T-helper 1 cell (primary cell): ENCODE data around the gene MEX3C.

ENCODE experiments used
- DNase-seq, 5 donors: peaks; one replicate each; pipeline ENCODE4 v3.0.0-alpha.2; 2012 to 2020

Gene MEX3C

GRCh38 chr18:51153659-51154371 lies 43.7 kb downstream of the MEX3C start:
- DNase-seq, result peak; percentile 16 to 72 (median 22)

GRCh38 chr18:51151568-51152511 lies 45.6 kb downstream of the MEX3C start:
- peak; percentile 30 to 73 (median 52) for DNase-seq

- DNase-seq, result no peak
Observed at GRCh38 chr18:51151185-51151567, 46.3 kb downstream of the MEX3C start.

DNA sequence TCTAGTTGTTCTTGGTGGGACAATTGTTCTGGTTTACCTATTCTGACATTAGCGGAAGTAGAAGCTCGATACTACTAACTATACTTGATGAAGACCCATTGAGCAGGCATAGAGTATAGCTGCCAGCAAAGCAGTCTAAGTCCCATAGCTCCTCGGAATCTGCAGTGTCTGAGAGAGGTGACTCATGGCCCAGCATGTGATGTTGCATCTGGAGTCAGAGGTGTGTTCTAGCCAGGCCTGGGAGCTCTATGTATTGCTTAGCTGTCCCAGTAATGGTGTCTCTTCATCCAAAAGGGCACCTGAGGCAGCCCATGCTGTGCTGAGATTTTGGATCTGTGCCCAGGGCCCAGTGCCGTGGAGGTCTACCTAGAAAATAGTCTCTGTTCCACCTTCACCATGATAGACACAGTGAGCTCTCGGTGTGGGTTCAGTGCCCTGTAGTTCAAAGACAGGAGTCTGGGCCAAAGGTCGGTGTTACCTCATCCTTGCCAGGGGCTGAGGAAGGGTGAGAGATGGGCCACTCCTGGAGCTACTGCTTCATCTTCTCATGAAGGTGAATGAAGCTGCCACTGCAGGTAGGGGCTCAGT lies 47.3 kb downstream of the MEX3C start:
- no peak for DNase-seq

DNA sequence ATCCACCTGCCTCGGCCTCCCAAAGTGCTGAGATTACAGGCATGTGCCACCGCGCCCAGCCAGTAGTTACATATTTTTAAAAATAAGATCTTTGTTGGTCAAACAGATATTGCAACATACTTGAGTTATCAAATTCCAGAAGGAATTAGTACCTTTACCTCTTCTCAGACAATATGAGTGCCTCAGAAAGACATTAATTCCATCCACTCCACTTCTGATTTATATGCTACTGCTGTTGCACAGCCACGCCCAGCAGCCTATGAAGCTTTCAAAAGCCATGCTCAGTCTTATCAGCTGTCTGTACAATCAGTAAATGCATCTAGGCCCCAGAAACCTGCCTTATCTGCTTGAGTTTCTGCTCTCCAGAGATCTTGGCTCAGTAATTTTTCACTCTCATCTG lies 47.8 kb downstream of the MEX3C start:
- no peak for DNase-seq

DNA sequence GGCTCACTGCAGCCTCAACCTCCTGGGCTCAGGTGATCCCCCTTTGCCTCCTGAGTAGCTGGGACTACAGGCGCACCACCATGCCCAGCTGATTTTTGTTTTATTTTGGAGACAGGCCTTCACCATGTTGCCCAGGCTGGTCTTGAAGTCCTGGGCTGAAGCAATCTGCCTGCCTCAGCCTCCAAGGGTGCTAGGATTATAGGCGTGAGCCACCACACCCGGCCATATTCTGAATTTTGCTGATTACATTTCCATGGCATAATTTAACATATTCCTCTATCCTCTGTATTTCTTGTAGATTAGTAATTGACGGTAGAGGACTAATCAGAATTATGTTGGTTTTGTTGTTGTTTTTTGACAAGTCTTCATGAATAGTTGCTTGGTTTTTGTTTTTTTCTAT lies 50.6 kb downstream of the MEX3C start:
- DNase-seq, result no peak

GRCh38 chr18:51138936-51139335 lies 58.5 kb downstream of the MEX3C start:
- DNase-seq, result no peak

DNA sequence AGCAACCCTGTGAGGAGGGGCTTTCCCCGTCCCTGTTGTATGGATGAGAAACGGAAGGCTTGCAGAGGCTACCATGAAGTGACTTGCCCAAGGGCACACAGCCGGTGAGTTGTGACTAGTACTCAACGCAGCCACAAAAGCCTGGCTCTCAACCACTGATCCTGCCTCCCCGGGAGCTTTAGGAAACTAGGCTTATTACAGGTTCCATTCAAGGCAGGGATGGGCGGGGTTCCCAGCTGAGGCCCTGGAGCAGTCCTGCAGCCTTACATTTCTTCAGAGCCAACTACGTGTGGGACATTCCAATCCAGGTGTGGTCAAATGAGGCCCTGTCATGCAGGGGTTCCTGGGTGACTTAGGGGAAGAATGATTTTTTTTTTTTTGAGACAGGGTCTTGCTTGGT lies 59.6 kb downstream of the MEX3C start:
- DNase-seq, result no peak

GRCh38 chr18:51137026-51137729 lies 60.3 kb downstream of the MEX3C start:
- no peak for DNase-seq

DNA sequence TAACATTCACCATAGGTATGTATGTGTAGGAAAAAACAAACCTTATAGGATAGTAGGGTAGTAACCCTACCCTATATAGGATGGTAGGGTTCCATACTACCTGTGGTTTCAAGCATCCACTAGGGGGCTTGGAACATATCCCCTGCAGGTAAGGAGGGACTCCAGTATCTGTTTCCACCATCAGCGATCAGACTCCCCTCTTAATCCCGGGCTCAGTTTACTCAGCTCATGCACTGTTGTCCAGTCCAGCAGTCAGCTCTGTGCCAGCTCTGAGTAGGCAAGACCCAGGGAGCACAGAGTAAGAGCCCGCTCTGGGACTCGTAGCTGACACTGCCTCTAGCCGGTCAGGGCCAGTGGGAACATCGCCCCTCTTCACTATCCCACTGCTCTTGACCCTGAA lies 61.7 kb downstream of the MEX3C start:
- DNase-seq, result no peak

- no peak for DNase-seq
Observed at GRCh38 chr18:51135364-51135763, 62.1 kb downstream of the MEX3C start.

DNA sequence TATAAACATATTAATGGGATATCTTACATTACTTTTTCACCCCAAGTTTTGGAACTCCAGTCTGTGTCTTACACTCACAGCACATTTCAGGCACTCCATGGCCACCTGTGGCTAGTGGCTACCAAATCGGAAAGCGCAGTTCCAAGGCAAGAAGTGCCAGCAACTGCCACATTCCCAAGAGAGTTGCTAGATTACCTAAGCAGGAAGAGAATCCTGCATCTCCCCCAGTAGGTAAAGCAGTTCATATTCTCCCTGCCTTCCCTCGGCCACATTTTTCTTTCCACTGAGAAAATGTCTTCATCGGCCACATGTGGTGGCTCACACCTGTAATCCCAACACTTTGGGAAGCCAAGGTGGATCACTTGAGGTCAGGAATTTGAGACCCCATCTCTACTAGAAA lies 62.8 kb downstream of the MEX3C start:
- DNase-seq, result no peak

GRCh38 chr18:51133580-51134160 lies 63.8 kb downstream of the MEX3C start:
- no peak for DNase-seq

- no peak for DNase-seq
Observed at GRCh38 chr18:51132256-51132935, 65.1 kb downstream of the MEX3C start.

DNA sequence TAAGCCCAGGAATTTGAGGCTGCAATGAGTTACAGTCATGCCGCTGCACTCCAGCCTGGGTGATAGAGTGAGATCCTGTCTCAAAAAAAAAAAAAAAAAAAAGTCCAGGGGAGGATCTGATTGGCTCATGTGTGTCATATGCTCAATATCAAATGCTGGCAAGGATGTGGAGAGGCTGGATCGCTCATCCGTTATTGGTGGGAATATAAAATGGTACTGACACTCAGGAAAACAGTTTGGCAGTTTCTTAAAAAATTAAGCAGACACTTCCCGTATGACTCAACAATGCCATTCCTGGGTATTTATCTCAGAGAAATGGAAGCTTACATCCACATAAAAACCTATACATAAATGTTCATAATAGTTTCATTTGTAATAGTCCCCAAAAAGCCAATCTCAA lies 68.9 kb downstream of the MEX3C start:
- DNase-seq, result no peak

GRCh38 chr18:51127664-51128063 lies 69.8 kb downstream of the MEX3C start:
- DNase-seq, result no peak

GRCh38 chr18:51125976-51126375 lies 71.5 kb downstream of the MEX3C start:
- DNase-seq, result no peak
